ENCODE data around the gene SOAT1. TPM values are rescaled to one million over a fixed set of nuclear protein-coding genes. Genes with fewer than 3 reads are reported as not detected.

The SOAT1 gene
- total and polyA plus RNA-seq, 7 experiments from 2014 or later = 40.6 to 77.7 (median 48.1) TPM

GRCh38 chr1:179334440-179334839 is 40.8 kb downstream of the SOAT1 start:
- ATAC-seq (no peak), DNase-seq (no peak)
- Histone ChIP-seq H3K9me3 (ENCODE audit: control insufficient read depth in 2 of 3, low read length in 3 of 3) (no peaks in the 10 kb centered on the region), H3K4me1 (ENCODE audit: control insufficient read depth in 2 of 2, insufficient read depth in 2 of 2, low read length in 2 of 2) (no peaks in the 10 kb centered on the region), H3K36me3 (ENCODE audit: control insufficient read depth in 2 of 3, insufficient read depth in 3 of 3, low read length in 3 of 3) (peaks cover 0 to 26% (median 3%) of the 10 kb centered on the region in 3 experiments), H3K4me3 (ENCODE audit: low read length) (no peak overlapping the region), H3K27ac (ENCODE audit: low read depth, low read length) (no peak overlapping the region), H3K27me3 (ENCODE audit: control insufficient read depth in 2 of 2, insufficient read depth in 2 of 2, low read length in 2 of 2) (no peaks in the 10 kb centered on the region)
- Mint-ChIP-seq H3K36me3 (peaks cover 0 to 46% (median 25%) of the 10 kb centered on the region in 5 donors), H3K4me1 (peaks cover 11 to 29% (median 18%) of the 10 kb centered on the region in 7 donors), H3K27ac (peak overlapping the region in 2 of 9 donors; percentile 5 to 33), H3K9me3 (peaks cover 0 to 5% (median 0%) of the 10 kb centered on the region in 11 donors), H3K4me3 (no peak overlapping the region), H3K27me3 (no peaks in the 10 kb centered on the region)
- intact Hi-C loops (cut with micrococcal nuclease) = loop anchor here in 1 of 2 donors (5.0 kb wide), 1 partner anchor 37 kb away; no protein-coding TSS in a partner anchor
- ChIA-PET POLR2A (interaction anchor here (0.5 kb wide), 1 partner anchor 24 kb away, joined by 3 read pairs; no protein-coding TSS in a partner anchor), CTCF (no interaction called here)

GRCh38 chr1:179337288-179337687 is 43.7 kb downstream of the SOAT1 start:
- Histone ChIP-seq H3K4me1 (ENCODE audit: control insufficient read depth in 2 of 2, insufficient read depth in 2 of 2, low read length in 2 of 2) (no peaks in the 10 kb centered on the region), H3K36me3 (ENCODE audit: control insufficient read depth in 2 of 3, insufficient read depth in 3 of 3, low read length in 3 of 3) (peaks cover 5 to 35% (median 6%) of the 10 kb centered on the region in 3 experiments), H3K4me3 (ENCODE audit: low read length) (no peak overlapping the region), H3K27me3 (ENCODE audit: control insufficient read depth in 2 of 2, insufficient read depth in 2 of 2, low read length in 2 of 2) (no peaks in the 10 kb centered on the region), H3K27ac (ENCODE audit: low read depth, low read length) (no peak overlapping the region), H3K9me3 (ENCODE audit: control insufficient read depth in 2 of 3, low read length in 3 of 3) (no peaks in the 10 kb centered on the region)
- Mint-ChIP-seq H3K27me3 (no peaks in the 10 kb centered on the region), H3K36me3 (peaks cover 4 to 43% (median 20%) of the 10 kb centered on the region in 5 donors), H3K9me3 (no peaks in the 10 kb centered on the region), H3K4me3 (no peak overlapping the region), H3K4me1 (peaks cover 0 to 11% (median 5%) of the 10 kb centered on the region in 7 donors), H3K27ac (peak overlapping the region in 7 of 9 donors; percentile 5 to 81 (median 55))
- ATAC-seq (no peak), DNase-seq (no peak)
- ChIA-PET CTCF (no interaction called here), POLR2A (no interaction called here)
- intact Hi-C loops (cut with micrococcal nuclease) = loop anchor here in 1 of 2 donors (5.0 kb wide), 1 partner anchor 40 kb away; no protein-coding TSS in a partner anchor

- Histone ChIP-seq H3K4me3 (ENCODE audit: low read length) (no peak overlapping the region), H3K27ac (ENCODE audit: low read depth, low read length) (no peak overlapping the region), H3K27me3 (ENCODE audit: control insufficient read depth in 2 of 2, insufficient read depth in 2 of 2, low read length in 2 of 2) (no peaks in the 10 kb centered on the region), H3K4me1 (ENCODE audit: control insufficient read depth in 2 of 2, insufficient read depth in 2 of 2, low read length in 2 of 2) (no peaks in the 10 kb centered on the region), H3K36me3 (ENCODE audit: control insufficient read depth in 2 of 3, insufficient read depth in 3 of 3, low read length in 3 of 3) (peaks cover 5 to 38% (median 6%) of the 10 kb centered on the region in 3 experiments), H3K9me3 (ENCODE audit: control insufficient read depth in 2 of 3, low read length in 3 of 3) (no peaks in the 10 kb centered on the region)
- ChIA-PET CTCF (no interaction called here), POLR2A (no interaction called here)
- Mint-ChIP-seq H3K9me3 (no peaks in the 10 kb centered on the region), H3K27me3 (no peaks in the 10 kb centered on the region), H3K4me1 (peaks cover 0 to 8% (median 0%) of the 10 kb centered on the region in 7 donors), H3K36me3 (peaks cover 4 to 42% (median 23%) of the 10 kb centered on the region in 5 donors), H3K27ac (peak overlapping the region in 8 of 9 donors; percentile 18 to 81 (median 58)), H3K4me3 (no peak overlapping the region)
- ATAC-seq = no peak
- intact Hi-C loops (cut with micrococcal nuclease) = loop anchor here (2.0 to 5.0 kb wide), 2 partner anchors 15 to 41 kb away; no protein-coding TSS in a partner anchor
- no peak for DNase-seq
These were observed 44.5 kb downstream of the SOAT1 start for GRCh38 chr1:179337942-179338560.

GRCh38 chr1:179340918-179341317 is 47.3 kb downstream of the SOAT1 start:
- POLR2A ChIA-PET = interaction anchor here (0.6 to 0.7 kb wide), 2 partner anchors 538 to 615 kb away, joined by 3 read pairs; no protein-coding TSS in a partner anchor
- peaks cover 8 to 46% (median 20%) of the 10 kb centered on the region in 3 experiments for H3K36me3 ChIP-seq (ENCODE audit: control insufficient read depth in 2 of 3, insufficient read depth in 3 of 3, low read length in 3 of 3)

GRCh38 chr1:179341943-179342547 is 48.4 kb downstream of the SOAT1 start:
- H3K36me3 Mint-ChIP-seq = peaks cover 14 to 52% (median 27%) of the 10 kb centered on the region in 5 donors
- H3K27ac Mint-ChIP-seq = no peak overlapping the region
- peaks cover 8 to 49% (median 21%) of the 10 kb centered on the region in 3 experiments for H3K36me3 ChIP-seq (ENCODE audit: control insufficient read depth in 2 of 3, insufficient read depth in 3 of 3, low read length in 3 of 3)
- ChIA-PET CTCF (no interaction called here), POLR2A (no interaction called here)
- peaks cover 0 to 3% (median 0%) of the 10 kb centered on the region in 7 donors for H3K4me1 Mint-ChIP-seq
- DNase-seq = no peak
- no peak overlapping the region for H3K4me3 Mint-ChIP-seq
- no peak for ATAC-seq
- no peaks in the 10 kb centered on the region for H3K9me3 ChIP-seq (ENCODE audit: control insufficient read depth in 2 of 3, low read length in 3 of 3)
- intact Hi-C loops (cut with micrococcal nuclease) = loop anchor here in 1 of 2 donors (1.0 kb wide), 1 partner anchor 27 kb away; no protein-coding TSS in a partner anchor
- no peaks in the 10 kb centered on the region for H3K9me3 Mint-ChIP-seq
- H3K27me3 ChIP-seq (ENCODE audit: control insufficient read depth in 2 of 2, insufficient read depth in 2 of 2, low read length in 2 of 2) = no peaks in the 10 kb centered on the region
- no peak overlapping the region for H3K4me3 ChIP-seq (ENCODE audit: low read length)
- no peak overlapping the region for H3K27ac ChIP-seq (ENCODE audit: low read depth, low read length)
- no peaks in the 10 kb centered on the region for H3K4me1 ChIP-seq (ENCODE audit: control insufficient read depth in 2 of 2, insufficient read depth in 2 of 2, low read length in 2 of 2)
- H3K27me3 Mint-ChIP-seq = no peaks in the 10 kb centered on the region

More at GRCh38 chr1:179340918-179341317, 47.3 kb downstream of the SOAT1 start:
- Histone ChIP-seq H3K9me3 (ENCODE audit: control insufficient read depth in 2 of 3, low read length in 3 of 3) (no peaks in the 10 kb centered on the region), H3K4me1 (ENCODE audit: control insufficient read depth in 2 of 2, insufficient read depth in 2 of 2, low read length in 2 of 2) (no peaks in the 10 kb centered on the region), H3K27me3 (ENCODE audit: control insufficient read depth in 2 of 2, insufficient read depth in 2 of 2, low read length in 2 of 2) (no peaks in the 10 kb centered on the region), H3K4me3 (ENCODE audit: low read length) (no peak overlapping the region), H3K27ac (ENCODE audit: low read depth, low read length) (no peak overlapping the region)
- DNase-seq = no peak
- Mint-ChIP-seq H3K4me1 (peaks cover 0 to 3% (median 0%) of the 10 kb centered on the region in 7 donors), H3K36me3 (peaks cover 14 to 46% (median 23%) of the 10 kb centered on the region in 5 donors), H3K9me3 (no peaks in the 10 kb centered on the region), H3K4me3 (no peak overlapping the region), H3K27ac (peak overlapping the region in 1 of 9 donors; percentile 77), H3K27me3 (no peaks in the 10 kb centered on the region)
- CTCF ChIA-PET = interaction anchor here (0.9 kb wide), 1 partner anchor 89 kb away, joined by 3 read pairs; no protein-coding TSS in a partner anchor
- no peak for ATAC-seq
- intact Hi-C loops (cut with micrococcal nuclease) = loop anchor here in 1 of 2 donors (1.0 kb wide), 1 partner anchor 28 kb away; no protein-coding TSS in a partner anchor

GRCh38 chr1:179342740-179343404 is 49.3 kb downstream of the SOAT1 start:
- Mint-ChIP-seq H3K4me3 (no peak overlapping the region), H3K4me1 (peaks cover 0 to 3% (median 0%) of the 10 kb centered on the region in 7 donors), H3K9me3 (no peaks in the 10 kb centered on the region), H3K27me3 (no peaks in the 10 kb centered on the region), H3K27ac (peak overlapping the region in 2 of 9 donors; percentile 5 to 51), H3K36me3 (peaks cover 17 to 54% (median 27%) of the 10 kb centered on the region in 5 donors)
- intact Hi-C loops (cut with micrococcal nuclease) = no loop called here
- H3K27me3 ChIP-seq (ENCODE audit: control insufficient read depth in 2 of 2, insufficient read depth in 2 of 2, low read length in 2 of 2) = no peaks in the 10 kb centered on the region
- CTCF ChIA-PET = no interaction called here
- H3K27ac ChIP-seq (ENCODE audit: low read depth, low read length) = no peak overlapping the region
- no peaks in the 10 kb centered on the region for H3K9me3 ChIP-seq (ENCODE audit: control insufficient read depth in 2 of 3, low read length in 3 of 3)
- ATAC-seq = no peak
- POLR2A ChIA-PET = no interaction called here
- no peaks in the 10 kb centered on the region for H3K4me1 ChIP-seq (ENCODE audit: control insufficient read depth in 2 of 2, insufficient read depth in 2 of 2, low read length in 2 of 2)
- peaks cover 8 to 50% (median 21%) of the 10 kb centered on the region in 3 experiments for H3K36me3 ChIP-seq (ENCODE audit: control insufficient read depth in 2 of 3, insufficient read depth in 3 of 3, low read length in 3 of 3)
- no peak overlapping the region for H3K4me3 ChIP-seq (ENCODE audit: low read length)
- DNase-seq = no peak
